Measurements from ENCODE around the gene PDZD8. TPM values are rescaled to one million over a fixed set of nuclear protein-coding genes. Genes with fewer than 3 reads are reported as not detected.

The PDZD8 gene
- polyA plus RNA-seq, 1 experiment, result 33.2 TPM

- no peak for TF ChIP-seq CTCF (IDR thresholded peaks at IDR 0.05; ENCODE audit: low read depth, low read length)
- Histone ChIP-seq H3K9me3 (ENCODE audit: control insufficient read depth, insufficient read depth, low read length) (no peaks in the 10 kb centered on the region), H3K27ac (ENCODE audit: low read depth, low read length) (no peak overlapping the region), H3K4me3 (ENCODE audit: low read depth, low read length) (no peak overlapping the region), H3K27me3 (ENCODE audit: control insufficient read depth, insufficient read depth, low read length) (no peaks in the 10 kb centered on the region)
- ChIA-PET POLR2A (no interaction called here), CTCF (interaction anchor here (1.5 to 2.5 kb wide), 3 partner anchors 21 to 145 kb away, joined by 4 to 16 read pairs (median 11); no protein-coding TSS in a partner anchor)
- DNase-seq (ENCODE audit: low read depth, low spot score), result no peak
Measured at GRCh38 chr10:117360994-117361667, 14.1 kb downstream of the PDZD8 start.

GRCh38 chr10:117360016-117360415 lies 15.2 kb downstream of the PDZD8 start:
- Histone ChIP-seq H3K9me3 (ENCODE audit: control insufficient read depth, insufficient read depth, low read length) (no peaks in the 10 kb centered on the region), H3K27ac (ENCODE audit: low read depth, low read length) (no peak overlapping the region), H3K4me3 (ENCODE audit: low read depth, low read length) (no peak overlapping the region), H3K27me3 (ENCODE audit: control insufficient read depth, insufficient read depth, low read length) (no peaks in the 10 kb centered on the region)
- no peak for DNase-seq (ENCODE audit: low read depth, low spot score)
- CTCF ChIA-PET, result interaction anchor here (1.5 to 2.5 kb wide), 3 partner anchors 20 to 144 kb away, joined by 4 to 16 read pairs (median 11); no protein-coding TSS in a partner anchor
- TF ChIP-seq CTCF (IDR thresholded peaks at IDR 0.05; ENCODE audit: low read depth, low read length), result no peak
- POLR2A ChIA-PET, result interaction anchor here (0.7 kb wide), 1 partner anchor 471 kb away, joined by 3 read pairs; no protein-coding TSS in a partner anchor

- H3K4me3 ChIP-seq (ENCODE audit: low read depth, low read length), result no peak overlapping the region
- H3K27ac ChIP-seq (ENCODE audit: low read depth, low read length), result no peak overlapping the region
- no peaks in the 10 kb centered on the region for H3K27me3 ChIP-seq (ENCODE audit: control insufficient read depth, insufficient read depth, low read length)
- no peak for TF ChIP-seq CTCF (IDR thresholded peaks at IDR 0.05; ENCODE audit: low read depth, low read length)
- POLR2A ChIA-PET, result no interaction called here
- CTCF ChIA-PET, result interaction anchor here (0.5 to 1.6 kb wide), 4 partner anchors 13 to 704 kb away, joined by 3 to 4 read pairs (median 4); no protein-coding TSS in a partner anchor
- H3K9me3 ChIP-seq (ENCODE audit: control insufficient read depth, insufficient read depth, low read length), result no peaks in the 10 kb centered on the region
- no peak for DNase-seq (ENCODE audit: low read depth, low spot score)
Measured at GRCh38 chr10:117355072-117355471, 20.2 kb downstream of the PDZD8 start.

- CTCF ChIA-PET, result interaction anchor here (1.1 to 1.5 kb wide), 3 partner anchors 33 to 179 kb away, joined by 3 to 5 read pairs (median 4); no protein-coding TSS in a partner anchor
- TF ChIP-seq CTCF (IDR thresholded peaks at IDR 0.05; ENCODE audit: low read depth, low read length), result no peak
- H3K9me3 ChIP-seq (ENCODE audit: control insufficient read depth, insufficient read depth, low read length), result no peaks in the 10 kb centered on the region
- POLR2A ChIA-PET, result no interaction called here
- no peak overlapping the region for H3K27ac ChIP-seq (ENCODE audit: low read depth, low read length)
- H3K27me3 ChIP-seq (ENCODE audit: control insufficient read depth, insufficient read depth, low read length), result no peaks in the 10 kb centered on the region
- H3K4me3 ChIP-seq (ENCODE audit: low read depth, low read length), result no peak overlapping the region
- no peak for DNase-seq (ENCODE audit: low read depth, low spot score)
Measured at GRCh38 chr10:117353684-117354083, 21.6 kb downstream of the PDZD8 start.

- H3K27ac ChIP-seq (ENCODE audit: low read depth, low read length), result no peak overlapping the region
- no peaks in the 10 kb centered on the region for H3K9me3 ChIP-seq (ENCODE audit: control insufficient read depth, insufficient read depth, low read length)
- ChIA-PET CTCF (interaction anchor here (0.8 to 1.5 kb wide), 3 partner anchors 32 to 144 kb away, joined by 3 to 5 read pairs (median 4); no protein-coding TSS in a partner anchor), POLR2A (no interaction called here)
- no peak for TF ChIP-seq CTCF (IDR thresholded peaks at IDR 0.05; ENCODE audit: low read depth, low read length)
- DNase-seq (ENCODE audit: low read depth, low spot score), result no peak
- H3K4me3 ChIP-seq (ENCODE audit: low read depth, low read length), result no peak overlapping the region
- no peaks in the 10 kb centered on the region for H3K27me3 ChIP-seq (ENCODE audit: control insufficient read depth, insufficient read depth, low read length)
Measured at GRCh38 chr10:117352724-117353123, 22.5 kb downstream of the PDZD8 start.
